ENCODE results near the gene WDR48. TPM values are rescaled to one million over a fixed set of nuclear protein-coding genes. Genes with fewer than 3 reads are reported as not detected.

WDR48 gene
- total and polyA plus RNA-seq, 9 of the 15 experiments (the other 6 are each of a cell fraction or from before 2014, with no cell fraction given) = 26.6 to 70.6 (median 48.0) TPM

DNA sequence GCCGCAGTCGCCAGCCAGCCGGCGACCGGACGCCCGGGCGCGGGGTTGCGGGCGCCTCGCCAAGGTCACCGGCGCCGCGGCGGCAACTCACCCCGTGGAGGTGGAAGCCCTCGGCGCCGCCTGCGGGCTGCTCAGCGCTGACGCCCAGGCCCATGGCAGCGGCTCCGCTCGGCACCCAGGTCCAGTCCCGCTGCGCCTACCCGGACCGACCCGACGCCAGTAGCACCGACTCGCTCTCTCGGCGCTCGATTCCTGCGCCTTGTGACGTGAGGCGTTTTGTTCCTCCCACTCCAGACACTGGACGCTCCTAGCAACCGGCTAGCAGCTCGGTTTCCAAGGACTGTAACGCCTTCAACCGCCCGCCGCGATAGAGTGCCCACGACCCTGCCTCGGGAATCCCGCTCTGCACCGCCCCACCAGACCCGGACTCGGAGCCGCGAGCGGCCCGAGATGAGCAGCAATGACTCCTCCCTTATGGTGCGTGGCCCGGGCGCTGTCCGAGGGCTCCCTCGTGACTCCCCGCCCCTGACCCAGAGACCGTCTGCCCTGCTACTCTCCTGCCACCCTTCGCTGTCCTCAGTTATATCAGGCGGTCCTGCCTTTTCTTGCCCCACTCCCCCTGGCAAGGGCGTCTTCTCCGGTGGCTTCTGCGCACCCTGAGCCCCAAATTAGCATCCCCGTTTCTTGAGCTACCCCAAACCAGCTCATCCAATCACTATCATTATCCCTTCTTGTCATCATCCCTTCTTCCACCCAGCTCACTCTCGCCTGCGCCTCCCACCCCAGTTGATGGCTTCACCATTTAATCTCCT, 55.8 kb downstream of the WDR48 start, which contains the start of the genes GORASP1 and TTC21A (continued):
- peak; percentile 81; the same call in 1 of the 2 replicates for TF ChIP-seq CREB3L1 (IDR thresholded peaks at IDR 0.05; ENCODE audit: borderline replicate concordance, low read depth)
- TF ChIP-seq ZBTB11 (CRISPR knock-in tag; IDR thresholded peaks at IDR 0.05) = peak in 2 of 3 experiments; percentile 31 to 74; a peak in 3 of 6 replicates
- no peak for TF ChIP-seq KLF6 (CRISPR knock-in tag; IDR thresholded peaks at IDR 0.05; ENCODE audit: borderline replicate concordance)
- peak; percentile 44 for TF ChIP-seq RBM22 (IDR thresholded peaks at IDR 0.05; ENCODE audit: low read depth, low read length, poor library complexity, severe bottlenecking)
- no peak for TF ChIP-seq ZNF431 (CRISPR knock-in tag; IDR thresholded peaks at IDR 0.05)
- TF ChIP-seq KAT7 (CRISPR knock-in tag; IDR thresholded peaks at IDR 0.05; ENCODE audit: borderline replicate concordance) = peak; percentile 71; the same call in 1 of the 2 replicates
- peak; percentile 98 for TF ChIP-seq CREM (IDR thresholded peaks at IDR 0.05; ENCODE audit: low read depth)
- TF ChIP-seq NBN (IDR thresholded peaks at IDR 0.05; ENCODE audit: low read depth) = no peak
- no peak for TF ChIP-seq RFX7 (CRISPR knock-in tag; IDR thresholded peaks at IDR 0.05)
- no peak for TF ChIP-seq CBX3 (IDR thresholded peaks at IDR 0.05; ENCODE audit: borderline replicate concordance in 1 of 2, low read length in 2 of 2)
- TF ChIP-seq ZFP91 (CRISPR knock-in tag; IDR thresholded peaks at IDR 0.05) = 0 out of 2 replicates have a peak, but pooled peaks have one; percentile 34
- no peak for TF ChIP-seq ZNF398 (CRISPR knock-in tag; IDR thresholded peaks at IDR 0.05)
- TF ChIP-seq ESRRA (IDR thresholded peaks at IDR 0.05; ENCODE audit: borderline replicate concordance, low read depth) = peak; percentile 95
- no peak for TF ChIP-seq SPI1 (IDR thresholded peaks at IDR 0.05; ENCODE audit: borderline replicate concordance, low read depth, low read length)
- TF ChIP-seq ZC3H11A (IDR thresholded peaks at IDR 0.05; ENCODE audit: low read depth, low read length) = no peak
- 0 out of 2 replicates have a peak, but pooled peaks have one; percentile 65 for TF ChIP-seq NR2C2 (CRISPR knock-in tag; IDR thresholded peaks at IDR 0.05)
- peak; percentile 88 for TF ChIP-seq NR2C2 (tag; IDR thresholded peaks at IDR 0.05)
- TF ChIP-seq SNIP1 (IDR thresholded peaks at IDR 0.05; ENCODE audit: low read depth) = no peak
